ENCODE data around the gene MYRF.

DNA sequence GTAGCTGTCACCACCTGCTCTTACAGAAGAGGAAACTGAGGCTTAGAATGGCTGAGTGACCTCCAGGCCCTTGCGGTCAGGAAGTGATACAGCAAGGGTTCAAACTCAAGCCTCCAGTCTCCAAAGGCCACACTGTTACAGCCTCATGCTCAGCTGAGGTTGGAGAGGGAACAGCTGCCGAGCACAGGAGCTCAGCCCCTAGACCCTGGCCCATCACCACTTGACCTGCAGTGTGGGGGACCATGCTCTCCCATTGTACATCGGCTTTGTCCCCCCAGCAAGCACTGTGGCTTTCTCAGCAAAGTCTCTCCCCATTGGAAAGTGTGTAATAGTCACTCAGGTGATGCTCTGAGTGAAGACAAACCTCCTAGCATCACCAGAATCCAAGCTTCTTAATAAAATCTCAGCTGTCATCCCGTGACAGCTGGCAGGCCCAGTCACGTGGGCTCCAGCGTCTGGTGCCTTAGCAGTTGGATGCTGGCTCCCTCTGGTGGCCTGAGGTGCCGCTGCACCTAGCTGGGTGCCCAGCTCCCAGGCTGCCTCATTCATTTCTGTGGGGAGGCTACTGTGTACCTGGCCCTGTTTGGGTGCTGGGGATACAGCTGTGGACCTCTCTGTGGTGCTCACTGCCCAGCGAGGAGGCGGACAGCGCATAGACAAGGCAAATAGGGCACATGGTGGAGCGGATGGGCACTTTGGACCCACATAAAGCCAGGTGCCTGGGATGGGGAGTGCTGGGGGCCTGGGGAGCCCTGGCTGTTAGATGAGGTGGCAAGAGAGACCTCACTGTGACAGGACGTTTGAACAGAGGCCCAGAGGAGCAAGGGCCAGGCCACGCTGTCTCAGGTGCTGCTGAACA lies 19.1 kb upstream of the MYRF start:
- no peak for TF ChIP-seq POLR2A (IDR thresholded peaks at IDR 0.05)
- TF ChIP-seq, protein P1, sequence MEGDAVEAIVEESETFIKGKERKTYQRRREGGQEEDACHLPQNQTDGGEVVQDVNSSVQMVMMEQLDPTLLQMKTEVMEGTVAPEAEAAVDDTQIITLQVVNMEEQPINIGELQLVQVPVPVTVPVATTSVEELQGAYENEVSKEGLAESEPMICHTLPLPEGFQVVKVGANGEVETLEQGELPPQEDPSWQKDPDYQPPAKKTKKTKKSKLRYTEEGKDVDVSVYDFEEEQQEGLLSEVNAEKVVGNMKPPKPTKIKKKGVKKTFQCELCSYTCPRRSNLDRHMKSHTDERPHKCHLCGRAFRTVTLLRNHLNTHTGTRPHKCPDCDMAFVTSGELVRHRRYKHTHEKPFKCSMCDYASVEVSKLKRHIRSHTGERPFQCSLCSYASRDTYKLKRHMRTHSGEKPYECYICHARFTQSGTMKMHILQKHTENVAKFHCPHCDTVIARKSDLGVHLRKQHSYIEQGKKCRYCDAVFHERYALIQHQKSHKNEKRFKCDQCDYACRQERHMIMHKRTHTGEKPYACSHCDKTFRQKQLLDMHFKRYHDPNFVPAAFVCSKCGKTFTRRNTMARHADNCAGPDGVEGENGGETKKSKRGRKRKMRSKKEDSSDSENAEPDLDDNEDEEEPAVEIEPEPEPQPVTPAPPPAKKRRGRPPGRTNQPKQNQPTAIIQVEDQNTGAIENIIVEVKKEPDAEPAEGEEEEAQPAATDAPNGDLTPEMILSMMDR (IDR thresholded peaks at IDR 0.05) = peak; percentile 98 to 100 (median 99)

Data from heart left ventricle (tissue), 13 donors.